HG03280 (cell line): ENCODE measurements around the gene RBMS1.
A peak's percentile ranks its signal among the peaks of the same experiment; 100 is the strongest.
"Not testable (repeated sequence)": the region's sequence is repeated elsewhere in the genome, so short reads cannot be mapped to it uniquely, and the experiment has no call there.

Experiments
- ATAC-seq: cut with Tn5 transposase; IDR thresholded peaks from one replicate; pipeline ENCODE4 v1.9.1; 2021; ENCODE audit warnings: mild to moderate bottlenecking, moderate library complexity; ENCODE audit not compliant: unreplicated experiment

The RBMS1 gene

DNA sequence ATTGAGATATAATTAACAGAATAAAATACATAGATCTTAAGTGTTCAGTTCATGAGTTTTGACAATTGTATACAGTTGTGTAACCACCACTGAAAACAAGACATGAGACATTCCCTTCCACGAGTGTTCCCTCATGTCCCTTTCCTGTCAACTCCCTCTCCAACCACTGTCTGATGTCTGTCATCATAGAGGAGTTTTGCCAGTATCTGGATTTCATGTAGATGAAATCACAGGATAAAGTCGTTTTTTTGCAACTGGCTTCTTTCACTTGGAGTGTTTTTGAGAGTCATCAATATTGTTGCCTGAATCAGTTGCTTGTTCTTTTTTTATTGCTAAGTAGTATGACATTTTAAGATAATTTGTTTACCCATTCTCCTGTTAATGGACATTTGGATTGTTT, 52.7 kb downstream of the RBMS1 start:
- no peak for ATAC-seq

DNA sequence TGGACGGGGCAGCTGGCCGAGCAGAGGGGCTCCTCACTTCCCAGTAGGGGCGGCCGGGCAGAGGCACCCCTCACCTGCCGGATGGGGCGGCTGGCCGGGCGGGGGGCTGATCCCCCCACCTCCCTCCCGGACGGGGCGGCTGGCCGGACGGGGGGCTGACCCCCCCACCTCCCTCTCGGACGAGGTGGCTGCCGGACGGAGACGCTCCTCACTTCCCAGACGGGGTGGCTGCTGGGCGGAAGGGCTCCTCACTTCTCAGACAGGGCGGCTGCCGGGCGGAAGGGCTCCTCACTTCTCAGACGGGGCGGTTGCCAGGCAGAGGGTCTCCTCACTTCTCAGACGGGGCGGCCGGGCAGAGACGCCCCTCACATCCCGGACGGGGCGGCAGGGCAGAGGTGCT, 54.6 kb downstream of the RBMS1 start:
- ATAC-seq: not testable (repeated sequence)

DNA sequence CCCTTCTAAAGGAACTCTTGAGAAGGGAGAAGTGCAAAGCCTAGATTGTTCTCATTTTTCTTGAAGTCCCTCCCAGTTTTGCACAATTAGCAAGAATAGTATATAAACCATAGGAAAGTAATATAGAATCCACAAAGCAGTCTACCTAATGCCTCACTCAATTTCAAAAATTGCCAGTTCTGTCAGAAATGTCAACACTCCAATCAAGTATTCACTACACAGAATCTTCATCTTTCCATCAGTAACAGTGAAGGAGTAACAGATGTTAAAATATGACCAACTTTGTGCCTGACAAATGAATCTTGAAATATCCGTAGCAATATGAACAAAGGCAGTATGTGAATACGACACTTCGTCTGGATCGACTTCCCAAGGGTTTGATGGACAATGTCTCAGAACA, 56.3 kb downstream of the RBMS1 start:
- no peak for ATAC-seq

DNA sequence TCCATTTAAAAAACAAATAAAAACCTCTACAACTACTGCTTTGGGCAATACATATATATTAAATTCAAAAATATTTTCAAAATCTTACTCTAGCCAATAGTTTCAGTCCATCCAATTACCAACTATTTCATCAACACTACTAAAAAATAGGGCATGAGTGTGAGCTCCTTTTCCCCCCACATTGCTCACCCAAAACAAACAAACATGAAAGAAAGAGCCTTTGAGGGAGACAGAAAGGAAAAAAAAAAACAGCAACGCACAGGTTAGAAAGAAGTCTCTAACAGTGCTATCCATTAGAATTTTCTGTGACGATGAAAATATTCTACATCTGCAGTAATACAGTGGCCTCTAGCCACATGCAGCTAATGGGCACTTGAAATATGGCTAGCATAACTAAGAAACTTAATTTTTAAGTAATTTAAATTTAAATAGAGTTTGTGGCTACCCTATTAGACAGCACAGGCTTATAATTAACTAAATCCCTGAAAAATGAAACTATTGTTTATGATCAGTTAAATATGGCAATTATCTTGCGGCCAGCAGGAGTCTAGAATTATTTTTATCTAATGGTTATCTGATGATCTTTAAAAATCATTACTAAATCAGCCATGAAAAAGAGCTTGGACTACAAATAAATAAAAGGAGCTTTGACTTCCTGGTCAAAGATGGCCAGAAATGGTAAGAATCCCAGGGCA, 59.2 kb downstream of the RBMS1 start:
- no peak for ATAC-seq

DNA sequence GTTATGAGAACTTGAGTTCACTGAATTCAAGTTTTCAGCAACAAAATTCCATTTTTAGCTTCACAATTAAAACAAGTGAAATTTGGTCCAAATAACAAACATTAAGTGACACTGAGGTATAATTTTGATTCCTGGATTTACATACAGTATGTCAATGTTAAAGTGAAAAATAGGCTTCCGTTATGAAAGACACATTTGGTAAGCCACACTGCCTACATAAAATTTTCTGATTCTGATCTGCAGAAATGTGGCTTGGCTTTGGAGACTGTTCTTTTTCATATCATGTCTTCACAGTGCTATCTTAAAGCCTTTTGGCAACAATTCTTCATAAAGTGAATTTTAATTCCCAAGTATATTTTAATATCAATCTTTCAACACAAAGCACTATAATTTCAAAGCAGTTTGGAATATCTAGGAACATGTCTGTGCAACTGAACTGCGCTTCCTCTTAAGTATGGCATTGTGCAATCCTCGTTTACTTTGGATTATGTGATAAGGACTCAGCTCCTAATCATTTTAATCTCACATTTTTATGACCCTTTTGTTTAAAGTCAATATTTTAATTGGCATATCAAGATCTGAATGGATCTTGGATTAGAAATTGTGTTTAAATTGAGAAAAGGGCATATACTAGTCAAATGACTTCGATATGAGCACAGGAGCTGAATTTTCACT, 60.0 kb downstream of the RBMS1 start:
- ATAC-seq: no peak

- no peak for ATAC-seq
Measured at GRCh38 chr2:160432633-160433032, 61.0 kb downstream of the RBMS1 start.

DNA sequence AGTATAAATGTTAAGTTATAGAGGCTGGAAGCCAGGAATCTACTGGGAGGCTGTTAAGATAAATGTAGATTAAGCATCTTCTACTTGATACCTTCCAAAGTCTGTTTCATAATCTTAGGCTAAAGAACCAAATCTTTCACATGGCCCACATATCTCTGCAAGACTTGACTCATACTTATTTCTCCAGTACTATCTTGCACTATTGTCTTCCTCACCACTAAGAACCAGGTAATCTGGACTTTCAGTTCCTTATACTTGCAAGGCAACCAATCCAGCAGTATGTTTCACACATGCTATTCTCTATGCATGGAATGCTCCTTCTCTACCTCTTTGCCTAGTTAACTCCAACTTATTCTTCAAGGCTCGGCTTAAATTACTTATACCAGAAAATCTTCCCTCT, 62.2 kb downstream of the RBMS1 start:
- peak; percentile 44 for ATAC-seq

GRCh38 chr2:160430001-160430344, 63.6 kb downstream of the RBMS1 start:
- ATAC-seq: no peak

DNA sequence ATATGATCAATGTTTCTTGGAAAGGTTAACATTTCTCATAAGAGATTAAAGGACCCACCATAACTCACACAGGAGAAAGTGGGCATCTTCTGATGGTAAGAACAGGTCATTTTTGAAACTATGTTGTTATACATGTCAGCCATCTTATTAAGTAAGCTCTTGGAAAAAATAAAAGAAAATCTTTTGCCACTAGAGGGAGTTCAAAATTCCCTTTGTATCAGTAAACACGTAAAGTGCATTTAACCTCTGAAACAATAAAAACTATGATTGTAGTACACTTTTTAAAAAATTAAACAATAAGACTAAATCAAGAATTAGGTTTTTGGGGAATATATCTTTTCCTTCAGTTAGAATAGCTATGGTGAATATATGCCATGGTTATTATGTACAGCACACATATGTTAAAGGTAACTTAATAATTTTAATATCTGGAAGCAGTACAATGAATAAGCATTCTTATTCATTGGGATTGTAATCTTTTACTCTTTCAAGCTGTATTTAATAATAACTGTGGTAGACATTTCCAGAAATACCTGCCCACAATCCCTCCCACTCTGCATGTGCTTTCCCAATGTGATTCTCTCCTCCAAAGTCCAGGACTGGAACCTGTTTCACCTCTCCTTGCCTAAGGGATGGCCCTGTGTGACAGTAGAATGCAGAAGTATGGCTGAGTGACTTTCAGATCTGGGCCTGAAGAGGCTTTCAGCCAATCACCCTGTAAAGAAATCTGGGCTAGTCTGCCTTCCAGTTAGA, 64.2 kb downstream of the RBMS1 start:
- ATAC-seq: no peak

- no peak for ATAC-seq
Measured at GRCh38 chr2:160428405-160428763, 65.2 kb downstream of the RBMS1 start.

- no peak for ATAC-seq
Measured at GRCh38 chr2:160427629-160428404, 65.8 kb downstream of the RBMS1 start.

DNA sequence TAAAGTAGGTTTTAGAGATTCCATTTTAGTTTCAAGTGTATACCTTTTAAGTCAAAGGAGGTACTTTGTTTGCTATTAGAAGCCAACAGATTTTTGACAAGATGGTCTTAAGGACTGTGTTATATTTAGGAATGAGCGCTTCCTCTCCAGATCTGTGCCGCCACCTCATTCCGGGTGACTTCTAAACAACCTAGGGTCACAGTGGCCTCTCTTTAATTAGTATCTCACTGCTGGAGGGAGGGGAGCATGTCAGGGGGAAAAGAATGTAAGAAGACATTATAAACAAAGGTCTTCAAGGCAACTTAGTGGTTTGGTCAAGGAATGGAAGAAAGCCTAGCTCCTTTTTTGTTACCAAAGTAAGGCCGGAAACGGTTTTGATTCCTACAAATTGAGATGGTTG, 67.0 kb downstream of the RBMS1 start:
- no peak for ATAC-seq

DNA sequence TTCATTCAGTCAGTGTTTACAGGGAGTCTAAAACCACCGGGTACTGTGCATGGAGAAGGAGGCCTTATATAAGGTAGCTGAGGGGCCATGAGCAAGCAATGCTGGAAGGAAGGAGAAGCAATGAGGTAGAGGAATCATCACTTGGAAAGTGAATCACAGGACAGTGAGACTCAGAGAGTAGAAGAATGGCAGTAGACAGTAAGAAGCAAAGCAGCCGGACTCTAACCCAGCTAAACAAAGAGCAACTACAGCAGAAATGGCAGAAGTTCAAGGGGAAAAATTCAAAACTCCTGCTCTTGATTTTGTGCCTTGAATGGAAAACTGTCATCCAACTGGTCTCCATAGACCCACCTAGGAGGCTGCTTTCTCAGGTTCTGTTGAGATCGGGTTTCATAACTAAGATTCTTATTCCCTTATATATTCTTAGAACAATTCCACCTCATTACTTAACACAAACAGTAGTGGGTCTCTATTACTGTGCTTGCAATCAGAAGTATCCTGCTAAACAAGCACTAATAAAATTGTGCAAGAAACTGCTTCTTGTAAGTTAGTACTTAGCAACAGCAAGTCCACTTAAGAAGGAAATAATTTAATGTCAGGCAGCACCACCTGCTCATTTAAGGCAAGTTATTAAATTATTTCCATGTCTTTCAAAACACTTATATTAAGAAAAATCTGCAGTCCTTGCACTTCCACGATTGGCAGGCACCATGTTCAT, 68.0 kb downstream of the RBMS1 start:
- ATAC-seq: no peak

GRCh38 chr2:160423126-160423525, 70.5 kb downstream of the RBMS1 start:
- no peak for ATAC-seq

DNA sequence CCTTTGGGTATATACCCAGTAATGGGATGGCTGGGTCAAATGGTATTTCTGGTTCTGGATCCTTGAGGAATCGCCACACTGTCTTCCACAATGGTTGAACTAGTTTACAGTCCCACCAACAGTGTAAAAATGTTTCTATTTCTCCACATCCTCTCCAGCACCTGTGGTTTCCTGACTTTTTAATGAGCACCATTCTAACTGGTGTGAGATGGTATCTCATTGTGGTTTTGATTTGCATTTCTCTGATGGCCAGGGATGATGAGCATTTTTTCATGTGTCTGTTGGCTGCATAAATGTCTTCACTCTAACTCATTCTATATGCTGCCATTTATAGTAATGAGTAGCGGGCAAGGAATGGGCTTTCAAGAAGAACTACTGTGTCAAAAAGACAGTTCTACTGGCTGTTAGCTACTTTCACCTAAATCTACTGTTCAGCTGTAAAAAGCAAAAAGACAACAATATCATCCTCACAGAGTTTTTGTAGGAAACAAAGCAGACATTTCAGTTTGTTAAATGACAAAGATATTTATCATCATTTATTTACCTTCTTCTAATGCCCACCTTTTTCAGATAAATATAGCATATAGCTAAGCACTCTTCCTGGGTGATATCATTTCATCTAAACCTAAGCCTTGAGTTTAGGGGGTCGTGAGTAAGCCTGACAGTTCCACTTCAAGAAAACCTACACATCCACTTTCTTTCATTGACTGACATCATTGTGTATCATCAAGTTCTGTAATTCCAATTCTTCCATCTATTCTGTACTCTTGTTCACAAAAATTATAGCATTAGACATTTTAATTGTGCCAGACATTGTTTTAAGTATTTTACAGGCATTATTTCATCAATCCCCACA, 71.7 kb downstream of the RBMS1 start:
- not testable (repeated sequence) for ATAC-seq

DNA sequence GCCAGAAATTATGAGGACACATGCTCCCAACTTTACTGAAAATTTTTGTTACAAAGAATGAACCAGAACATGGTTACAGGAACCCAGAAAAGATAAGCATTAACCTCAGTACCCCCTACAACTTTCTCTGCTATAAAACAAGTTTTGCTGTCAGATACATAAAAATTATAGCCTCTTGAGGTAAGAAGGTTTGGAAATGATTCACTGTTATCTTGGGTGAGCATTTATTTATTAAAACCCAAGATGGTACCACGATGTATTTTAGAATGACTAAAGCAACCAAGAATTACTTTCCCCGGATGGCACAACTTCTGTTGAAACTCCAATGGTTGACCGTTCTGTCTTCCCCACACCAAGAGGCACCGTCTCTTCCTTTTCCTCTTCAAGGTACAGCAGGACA, 72.9 kb downstream of the RBMS1 start:
- ATAC-seq: no peak

DNA sequence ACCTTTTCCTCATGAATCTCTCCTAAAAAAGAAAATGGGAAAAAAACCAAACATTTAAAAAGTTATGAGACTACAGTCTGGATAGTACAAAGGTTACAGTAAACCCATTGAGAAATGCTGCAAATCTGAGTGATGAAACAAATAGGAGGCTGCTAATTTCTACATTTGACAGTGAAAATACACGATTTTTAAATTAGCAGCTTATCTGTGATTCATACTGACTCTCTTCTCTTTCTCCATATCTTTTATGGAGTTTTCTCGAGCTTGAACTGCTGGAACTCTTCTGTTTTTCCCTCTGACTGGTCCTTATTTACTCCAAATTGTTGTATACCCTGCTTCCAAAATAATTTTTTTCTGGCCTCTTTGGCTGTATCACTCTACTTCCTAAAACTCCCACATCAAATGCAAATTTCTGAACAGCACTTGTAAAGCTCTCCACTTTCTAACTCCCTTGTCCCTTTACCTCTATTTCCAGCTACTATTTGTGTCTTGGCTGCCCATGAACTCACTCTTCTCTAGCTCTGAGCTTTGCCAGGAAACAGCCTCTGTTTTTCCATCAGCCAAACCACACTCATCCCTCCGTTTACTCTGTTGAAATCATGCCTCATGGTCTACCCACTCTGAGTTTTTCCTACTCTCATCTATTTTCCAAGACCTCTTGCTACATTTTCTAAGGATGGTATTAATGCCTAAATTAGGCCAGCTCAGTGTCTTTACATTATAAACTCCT, 73.7 kb downstream of the RBMS1 start:
- ATAC-seq: no peak

DNA sequence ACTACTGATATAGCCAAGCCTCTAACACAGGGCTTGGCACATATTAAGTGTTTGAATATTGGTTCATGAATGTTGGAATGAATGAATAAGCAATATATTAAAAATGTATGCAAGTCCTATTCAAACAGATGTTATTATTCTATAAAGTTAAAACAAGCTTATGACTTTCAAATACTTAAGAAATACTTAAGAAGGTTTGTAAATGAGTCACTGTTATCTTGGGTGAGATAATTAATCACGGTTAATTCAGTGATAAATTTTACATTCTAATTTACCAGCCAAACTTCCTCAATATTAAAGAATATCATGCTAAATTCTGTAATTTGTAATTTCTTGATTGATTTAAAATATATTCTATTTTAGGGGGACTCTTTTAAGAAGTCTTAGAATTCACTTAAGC, 74.8 kb downstream of the RBMS1 start:
- no peak for ATAC-seq

GRCh38 chr2:160418398-160418765, 75.2 kb downstream of the RBMS1 start:
- no peak for ATAC-seq
